ENCODE data around the gene FRMD1.

The FRMD1 gene

GRCh38 chr6:168087436-168088160 is 8.6 kb upstream of the FRMD1 start:
- no peak for DNase-seq
- Histone ChIP-seq H3K27ac (no peak overlapping the region), H3K36me3 (no peaks in the 10 kb centered on the region), H3K4me3 (ENCODE audit: low read depth, low read length) (no peak overlapping the region), H3K27me3 (ENCODE audit: insufficient read depth, low read depth, severe bottlenecking) (no peaks in the 10 kb centered on the region), H3K9me3 (ENCODE audit: severe bottlenecking) (no peaks in the 10 kb centered on the region)
- TF ChIP-seq CTCF (IDR thresholded peaks at IDR 0.05; ENCODE audit: low read depth, low read length): no peak

GRCh38 chr6:168086616-168087015 is 7.6 kb upstream of the FRMD1 start:
- no peak overlapping the region for H3K4me3 ChIP-seq (ENCODE audit: low read depth, low read length)
- TF ChIP-seq CTCF (IDR thresholded peaks at IDR 0.05; ENCODE audit: low read depth, low read length): no peak
- H3K27ac ChIP-seq: no peak overlapping the region
- DNase-seq: no peak
- no peaks in the 10 kb centered on the region for H3K9me3 ChIP-seq (ENCODE audit: severe bottlenecking)
- no peaks in the 10 kb centered on the region for H3K27me3 ChIP-seq (ENCODE audit: insufficient read depth, low read depth, severe bottlenecking)
- H3K36me3 ChIP-seq: no peaks in the 10 kb centered on the region

- DNase-seq: no peak
- Histone ChIP-seq H3K4me3 (ENCODE audit: low read depth, low read length) (no peak overlapping the region), H3K36me3 (no peaks in the 10 kb centered on the region), H3K27me3 (ENCODE audit: insufficient read depth, low read depth, severe bottlenecking) (no peaks in the 10 kb centered on the region), H3K27ac (no peak overlapping the region), H3K9me3 (ENCODE audit: severe bottlenecking) (no peaks in the 10 kb centered on the region)
- TF ChIP-seq CTCF (IDR thresholded peaks at IDR 0.05; ENCODE audit: low read depth, low read length): no peak
Measured at GRCh38 chr6:168086066-168086465, 7.1 kb upstream of the FRMD1 start.

GRCh38 chr6:168084465-168085160 is 5.6 kb upstream of the FRMD1 start:
- H3K27ac ChIP-seq: no peak overlapping the region
- no peak for TF ChIP-seq CTCF (IDR thresholded peaks at IDR 0.05; ENCODE audit: low read depth, low read length)
- H3K27me3 ChIP-seq (ENCODE audit: insufficient read depth, low read depth, severe bottlenecking): no peaks in the 10 kb centered on the region
- no peaks in the 10 kb centered on the region for H3K36me3 ChIP-seq
- DNase-seq: no peak
- H3K9me3 ChIP-seq (ENCODE audit: severe bottlenecking): no peaks in the 10 kb centered on the region
- H3K4me3 ChIP-seq (ENCODE audit: low read depth, low read length): no peak overlapping the region

GRCh38 chr6:168083514-168083885 is 4.5 kb upstream of the FRMD1 start:
- no peaks in the 10 kb centered on the region for H3K36me3 ChIP-seq
- no peak for DNase-seq
- H3K27ac ChIP-seq: no peak overlapping the region
- no peaks in the 10 kb centered on the region for H3K9me3 ChIP-seq (ENCODE audit: severe bottlenecking)
- no peak overlapping the region for H3K4me3 ChIP-seq (ENCODE audit: low read depth, low read length)
- no peak for TF ChIP-seq CTCF (IDR thresholded peaks at IDR 0.05; ENCODE audit: low read depth, low read length)
- no peaks in the 10 kb centered on the region for H3K27me3 ChIP-seq (ENCODE audit: insufficient read depth, low read depth, severe bottlenecking)
